ENCODE data around the gene TPPP2. TPM values are rescaled to one million over a fixed set of nuclear protein-coding genes. Genes with fewer than 3 reads are reported as not detected.

TPPP2 gene
- total and polyA plus RNA-seq, 10 donors: 0.09 to 0.91 (median 0.57) TPM; not detected in 5

GRCh38 chr14:21026988-21027315, 3.1 kb upstream of the TPPP2 start:
- no peak for DNase-seq

GRCh38 chr14:21030531-21030930, 514 bp downstream of the TPPP2 start:
- intact Hi-C loops (cut with DNase I; ENCODE audit: low total_unique reads): no loop called here
- no peak for DNase-seq
- Histone ChIP-seq H3K9me3 (no peaks in the 10 kb centered on the region), H3K27ac (no peak overlapping the region), H3K36me3 (no peaks in the 10 kb centered on the region), H3K4me3 (no peak overlapping the region), H3K4me1 (peaks cover 0 to 13% (median 2%) of the 10 kb centered on the region in 6 donors), H3K27me3 (replicated peaks in 1 of 7) (peaks cover 0 to 4% (median 0%) of the 10 kb centered on the region in 7 donors)
- TF ChIP-seq POLR2A (IDR thresholded peaks at IDR 0.05): no peak
- no peak for TF ChIP-seq POLR2AphosphoS5 (IDR thresholded peaks at IDR 0.05)
- TF ChIP-seq CTCF (IDR thresholded peaks at IDR 0.05 in 8 of 11, conservative IDR thresholded peaks at IDR 0.05 in 3 of 11): no peak
- WGBS, 5 donors: 85 to 94% (median 86%) methylated on average over 12 of the region's 12 CpGs

More at GRCh38 chr14:21026988-21027315, 3.1 kb upstream of the TPPP2 start:
- intact Hi-C loops (cut with DNase I; ENCODE audit: low total_unique reads): no loop called here
- Histone ChIP-seq H3K4me3 (no peak overlapping the region), H3K4me1 (peaks cover 8 to 49% (median 29%) of the 10 kb centered on the region in 6 donors), H3K27ac (peak overlapping the region in 6 of 8 donors; percentile 4 to 93 (median 87)), H3K36me3 (peaks cover 0 to 3% (median 0%) of the 10 kb centered on the region in 6 donors), H3K9me3 (no peaks in the 10 kb centered on the region), H3K27me3 (replicated peaks in 1 of 7) (peaks cover 0 to 31% (median 0%) of the 10 kb centered on the region in 7 donors)
- no peak for TF ChIP-seq POLR2A (IDR thresholded peaks at IDR 0.05)
- TF ChIP-seq CTCF (IDR thresholded peaks at IDR 0.05 in 8 of 11, conservative IDR thresholded peaks at IDR 0.05 in 3 of 11): no peak
- no peak for TF ChIP-seq POLR2AphosphoS5 (IDR thresholded peaks at IDR 0.05)
- 48 to 72% (median 57%) methylated on average over 3 of the region's 3 CpGs for WGBS, 5 donors

- no peak for DNase-seq
- WGBS, 5 donors: 78 to 89% (median 80%) methylated on average over 5 of the region's 5 CpGs
- no peaks in the 10 kb centered on the region for H3K36me3 ChIP-seq
- H3K4me3 ChIP-seq: no peak overlapping the region
- H3K9me3 ChIP-seq: no peaks in the 10 kb centered on the region
- intact Hi-C loops (cut with DNase I; ENCODE audit: low total_unique reads): no loop called here
- TF ChIP-seq POLR2AphosphoS5 (IDR thresholded peaks at IDR 0.05): no peak
- TF ChIP-seq POLR2A (IDR thresholded peaks at IDR 0.05): no peak
- TF ChIP-seq CTCF (IDR thresholded peaks at IDR 0.05 in 8 of 11, conservative IDR thresholded peaks at IDR 0.05 in 3 of 11): no peak
- H3K27ac ChIP-seq: no peak overlapping the region
- H3K27me3 ChIP-seq (replicated peaks in 1 of 7): no peaks in the 10 kb centered on the region
- H3K4me1 ChIP-seq: peaks cover 0 to 2% (median 0%) of the 10 kb centered on the region in 6 donors
These were observed 2.5 kb downstream of the TPPP2 start for GRCh38 chr14:21032326-21033132.

- no peaks in the 10 kb centered on the region for H3K27me3 ChIP-seq (replicated peaks in 1 of 7)
- no peaks in the 10 kb centered on the region for H3K36me3 ChIP-seq
- DNase-seq: no peak
- intact Hi-C loops (cut with DNase I; ENCODE audit: low total_unique reads): no loop called here
- H3K27ac ChIP-seq: no peak overlapping the region
- no peak for TF ChIP-seq POLR2A (IDR thresholded peaks at IDR 0.05)
- TF ChIP-seq POLR2AphosphoS5 (IDR thresholded peaks at IDR 0.05): no peak
- no peak for TF ChIP-seq CTCF (IDR thresholded peaks at IDR 0.05 in 8 of 11, conservative IDR thresholded peaks at IDR 0.05 in 3 of 11)
- H3K4me3 ChIP-seq: no peak overlapping the region
- peaks cover 0 to 6% (median 2%) of the 10 kb centered on the region in 6 donors for H3K4me1 ChIP-seq
- no peaks in the 10 kb centered on the region for H3K9me3 ChIP-seq
- 81 to 94% (median 89%) methylated on average over 4 of the region's 4 CpGs for WGBS, 5 donors
These were observed 3.2 kb downstream of the TPPP2 start for GRCh38 chr14:21033133-21033698.

All from spleen (tissue), 11 donors.